H1 (cell line): ENCODE measurements around the gene MMP17.

Source experiments
- CTCF ChIP-seq, 3 experiments: IDR thresholded peaks; 1 replicate in 2 of 3; 2 replicates in 1 of 3; pipeline versions ENCODE4 v1.5.1 to v1.6.1; 2011; ENCODE audit warnings: low read length in 3 of 3, mild to moderate bottlenecking in 3 of 3, inconsistent platforms in 2 of 3, low read depth in 1 of 3, moderate library complexity in 1 of 3; ENCODE audit not compliant: insufficient read depth in 1 of 3; ENCODE audit errors: control extremely low read depth in 1 of 3
- EZH2 ChIP-seq: fragments of 200-600 bp; sonication (generic); IDR thresholded peaks from 2 replicates; pipeline ENCODE4 v1.7.1; 2012; ENCODE audit warnings: low read depth, mild to moderate bottlenecking, moderate library complexity, low read length, inconsistent platforms; ENCODE audit not compliant: severe bottlenecking
- JUN ChIP-seq: IDR thresholded peaks from 2 replicates; pipeline ENCODE4 v1.6.1; 2011; ENCODE audit warnings: low read depth, mild to moderate bottlenecking, improper control_type of control experiment, low read length
- JUND ChIP-seq: IDR thresholded peaks from 2 replicates; pipeline ENCODE4 v1.6.1; 2011; ENCODE audit warnings: mild to moderate bottlenecking, improper control_type of control experiment, low read length
- MAFK ChIP-seq: IDR thresholded peaks from 2 replicates; pipeline ENCODE4 v1.6.1; 2012; ENCODE audit warnings: low read depth, mild to moderate bottlenecking, improper control_type of control experiment, low read length
- MAX ChIP-seq: IDR thresholded peaks from 2 replicates; pipeline ENCODE4 v1.6.1; 2012; ENCODE audit warnings: inconsistent platforms
- POLR2A ChIP-seq, 2 experiments: IDR thresholded peaks; 1 replicate in 1 of 2; 2 replicates in 1 of 2; pipeline ENCODE4 v1.6.1; 2011; ENCODE audit warnings: low read depth in 2 of 2, low read length in 2 of 2, mild to moderate bottlenecking in 2 of 2; ENCODE audit errors: control extremely low read depth in 1 of 2
- POLR2AphosphoS5 ChIP-seq: IDR thresholded peaks from 2 replicates; pipeline ENCODE4 v1.6.1; 2011; ENCODE audit warnings: low read depth, low read length
- RNF2 ChIP-seq: fragments of 200-900, 300-1000 bp; sonication (generic); IDR thresholded peaks from 2 replicates; pipeline ENCODE4 v1.7.1; 2016; ENCODE audit warnings: borderline replicate concordance, low read depth, mild to moderate bottlenecking, antibody characterized with exemption, low read length; ENCODE audit not compliant: poor library complexity, severe bottlenecking; ENCODE audit errors: missing control alignments
- SP4 ChIP-seq: IDR thresholded peaks from 2 replicates; pipeline ENCODE4 v1.6.1; 2012; ENCODE audit warnings: low read length, inconsistent platforms
- TAF1 ChIP-seq: IDR thresholded peaks from 2 replicates; pipeline ENCODE4 v1.6.1; 2011; ENCODE audit warnings: mild to moderate bottlenecking, low read depth, low read length
- TAF7 ChIP-seq: optimal IDR thresholded peaks from 2 replicates; pipeline ENCODE3; 2011; ENCODE audit warnings: low read depth, mild to moderate bottlenecking, inconsistent platforms, low read length, moderate library complexity, borderline replicate concordance
- TCF12 ChIP-seq: IDR thresholded peaks from 2 replicates; pipeline ENCODE4 v1.6.1; 2011; ENCODE audit warnings: low read depth, mild to moderate bottlenecking, low read length
- TEAD4 ChIP-seq: IDR thresholded peaks from 2 replicates; pipeline ENCODE4 v1.6.1; 2012; ENCODE audit warnings: low read depth, low read length, inconsistent platforms, mixed read lengths

GRCh38 chr12:131826097-131826928 lies 1.9 kb upstream of the MMP17 start:
- TF ChIP-seq TEAD4 (no peak), EZH2 (no peak), MAFK (no peak), TAF1 (no peak), SP4 (no peak), POLR2A (IDR thresholded peaks at IDR 0.05; ENCODE audit: control extremely low read depth in 1 of 2, low read depth in 2 of 2, low read length in 2 of 2) (no peak), JUND (no peak), TAF7 (no peak), CTCF (IDR thresholded peaks at IDR 0.05; ENCODE audit: control extremely low read depth in 1 of 3, insufficient read depth in 1 of 3, low read depth in 1 of 3, low read length in 3 of 3) (no peak), JUN (no peak), MAX (no peak), POLR2AphosphoS5 (no peak), RNF2 (no peak), TCF12 (no peak)
